ENCODE measurements around the gene DRC7. TPM values are rescaled to one million over a fixed set of nuclear protein-coding genes. Genes with fewer than 3 reads are reported as not detected.

Gene DRC7
- polyA plus RNA-seq, 1 donor (not counting 4 experiments of a cell fraction or from before 2014, with no cell fraction given), result not detected

GRCh38 chr16:57749856-57750452 is 55.3 kb downstream of the DRC7 start:
- FAIRE-seq (no peak), DNase-seq (ENCODE audit: low read depth, low spot score) (no peak)
- no peaks in the 10 kb centered on the region for H3K9me3 ChIP-seq (ENCODE audit: control insufficient read depth, low read depth, low read length)
- TF ChIP-seq CTCF (optimal IDR thresholded peaks at IDR 0.05 in 1 of 3, IDR thresholded peaks at IDR 0.05 in 1 of 3, conservative IDR thresholded peaks at IDR 0.05 in 1 of 3; ENCODE audit: extremely low read depth in 1 of 3, insufficient read depth in 2 of 3, low read length in 3 of 3) (no peak), EZH2 (IDR thresholded peaks at IDR 0.05; ENCODE audit: low read length) (no peak)
- no peaks in the 10 kb centered on the region for H3K4me1 ChIP-seq (ENCODE audit: control insufficient read depth, extremely low read depth, insufficient read depth, low read length)
- no peak overlapping the region for H3K4me2 ChIP-seq (ENCODE audit: control insufficient read depth, extremely low read depth, insufficient read depth, low read depth, low read length)
- H2AFZ ChIP-seq (ENCODE audit: control insufficient read depth, low read length), result no peak overlapping the region
- dilution Hi-C loops (cut with MboI; ENCODE audit: extremely low pct_ligation_motif_present, low sequenced_read_pairs), result no loop called here
- no peak overlapping the region for H3K4me3 ChIP-seq (ENCODE audit: control insufficient read depth in 2 of 3, extremely low read depth in 1 of 3, insufficient read depth in 2 of 3, low read depth in 1 of 3, low read length in 3 of 3)
- H4K20me1 ChIP-seq (ENCODE audit: control insufficient read depth, extremely low read depth, insufficient read depth, low read length), result peaks cover 3% of the 10 kb centered on the region
- peaks cover 0 to 15% of the 10 kb centered on the region in 2 experiments for H3K36me3 ChIP-seq (ENCODE audit: control insufficient read depth in 2 of 2, extremely low read depth in 1 of 2, insufficient read depth in 2 of 2, low read length in 2 of 2)
- H3K79me2 ChIP-seq (ENCODE audit: control insufficient read depth, insufficient read depth, low read length), result no peaks in the 10 kb centered on the region
- no peaks in the 10 kb centered on the region for H3K27me3 ChIP-seq (ENCODE audit: control insufficient read depth, extremely low read depth, insufficient read depth, low read length)
- no peaks in the 10 kb centered on the region for H3K9me1 ChIP-seq (ENCODE audit: control insufficient read depth, extremely low read depth, insufficient read depth, low read length)
- H3K9ac ChIP-seq (ENCODE audit: control insufficient read depth, extremely low read depth, insufficient read depth, low read length), result no peak overlapping the region
- no peak overlapping the region for H3K27ac ChIP-seq (ENCODE audit: control insufficient read depth, insufficient read depth, low read length)

GRCh38 chr16:57750796-57751538 is 56.4 kb downstream of the DRC7 start:
- no peak overlapping the region for H2AFZ ChIP-seq (ENCODE audit: control insufficient read depth, low read length)
- DNase-seq (ENCODE audit: low read depth, low spot score) (no peak), FAIRE-seq (no peak)
- H3K36me3 ChIP-seq (ENCODE audit: control insufficient read depth in 2 of 2, extremely low read depth in 1 of 2, insufficient read depth in 2 of 2, low read length in 2 of 2), result peaks cover 0 to 17% of the 10 kb centered on the region in 2 experiments
- H4K20me1 ChIP-seq (ENCODE audit: control insufficient read depth, extremely low read depth, insufficient read depth, low read length), result peaks cover 3% of the 10 kb centered on the region
- no peaks in the 10 kb centered on the region for H3K79me2 ChIP-seq (ENCODE audit: control insufficient read depth, insufficient read depth, low read length)
- TF ChIP-seq EZH2 (IDR thresholded peaks at IDR 0.05; ENCODE audit: low read length) (no peak), CTCF (optimal IDR thresholded peaks at IDR 0.05 in 1 of 3, IDR thresholded peaks at IDR 0.05 in 1 of 3, conservative IDR thresholded peaks at IDR 0.05 in 1 of 3; ENCODE audit: extremely low read depth in 1 of 3, insufficient read depth in 2 of 3, low read length in 3 of 3) (no peak)
- no peak overlapping the region for H3K9ac ChIP-seq (ENCODE audit: control insufficient read depth, extremely low read depth, insufficient read depth, low read length)
- H3K9me3 ChIP-seq (ENCODE audit: control insufficient read depth, low read depth, low read length), result no peaks in the 10 kb centered on the region
- no peaks in the 10 kb centered on the region for H3K4me1 ChIP-seq (ENCODE audit: control insufficient read depth, extremely low read depth, insufficient read depth, low read length)
- dilution Hi-C loops (cut with MboI; ENCODE audit: extremely low pct_ligation_motif_present, low sequenced_read_pairs), result no loop called here
- H3K9me1 ChIP-seq (ENCODE audit: control insufficient read depth, extremely low read depth, insufficient read depth, low read length), result no peaks in the 10 kb centered on the region
- no peak overlapping the region for H3K27ac ChIP-seq (ENCODE audit: control insufficient read depth, insufficient read depth, low read length)
- no peak overlapping the region for H3K4me3 ChIP-seq (ENCODE audit: control insufficient read depth in 2 of 3, extremely low read depth in 1 of 3, insufficient read depth in 2 of 3, low read depth in 1 of 3, low read length in 3 of 3)
- no peak overlapping the region for H3K4me2 ChIP-seq (ENCODE audit: control insufficient read depth, extremely low read depth, insufficient read depth, low read depth, low read length)
- no peaks in the 10 kb centered on the region for H3K27me3 ChIP-seq (ENCODE audit: control insufficient read depth, extremely low read depth, insufficient read depth, low read length)

Measured in keratinocyte (primary cell).